IPS-15b (cell line): Measurements from ENCODE around the gene ZC3H10.
"Not testable (repeated sequence)": the region's sequence is repeated elsewhere in the genome, so short reads cannot be mapped to it uniquely, and the experiment has no call there.

Source experiments
- H3K27me3 ChIP-seq: one replicate; pipeline ENCODE4 v1.6.1; 2013; ENCODE audit warnings: low read length; ENCODE audit not compliant: control insufficient read depth, insufficient read depth
- H3K36me3 ChIP-seq: one replicate; pipeline ENCODE4 v1.6.1; 2013; ENCODE audit warnings: low read length; ENCODE audit not compliant: control insufficient read depth, insufficient read depth
- H3K4me1 ChIP-seq: one replicate; pipeline ENCODE4 v1.6.1; 2013; ENCODE audit warnings: mild to moderate bottlenecking, low read length; ENCODE audit not compliant: control insufficient read depth, insufficient read depth
- H3K4me3 ChIP-seq: one replicate; pipeline ENCODE4 v1.5.1; 2013; ENCODE audit warnings: low read depth, low read length
- H3K9ac ChIP-seq: one replicate; pipeline ENCODE4 v1.6.1; 2013; ENCODE audit warnings: low read depth, mild to moderate bottlenecking, low read length
- H3K9me3 ChIP-seq: one replicate; pipeline ENCODE4 v1.6.1; 2013; ENCODE audit warnings: mild to moderate bottlenecking, low read length; ENCODE audit not compliant: control insufficient read depth, insufficient read depth

ZC3H10 gene, protein sequence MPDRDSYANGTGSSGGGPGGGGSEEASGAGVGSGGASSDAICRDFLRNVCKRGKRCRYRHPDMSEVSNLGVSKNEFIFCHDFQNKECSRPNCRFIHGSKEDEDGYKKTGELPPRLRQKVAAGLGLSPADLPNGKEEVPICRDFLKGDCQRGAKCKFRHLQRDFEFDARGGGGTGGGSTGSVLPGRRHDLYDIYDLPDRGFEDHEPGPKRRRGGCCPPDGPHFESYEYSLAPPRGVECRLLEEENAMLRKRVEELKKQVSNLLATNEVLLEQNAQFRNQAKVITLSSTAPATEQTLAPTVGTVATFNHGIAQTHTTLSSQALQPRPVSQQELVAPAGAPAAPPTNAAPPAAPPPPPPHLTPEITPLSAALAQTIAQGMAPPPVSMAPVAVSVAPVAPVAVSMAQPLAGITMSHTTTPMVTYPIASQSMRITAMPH

DNA sequence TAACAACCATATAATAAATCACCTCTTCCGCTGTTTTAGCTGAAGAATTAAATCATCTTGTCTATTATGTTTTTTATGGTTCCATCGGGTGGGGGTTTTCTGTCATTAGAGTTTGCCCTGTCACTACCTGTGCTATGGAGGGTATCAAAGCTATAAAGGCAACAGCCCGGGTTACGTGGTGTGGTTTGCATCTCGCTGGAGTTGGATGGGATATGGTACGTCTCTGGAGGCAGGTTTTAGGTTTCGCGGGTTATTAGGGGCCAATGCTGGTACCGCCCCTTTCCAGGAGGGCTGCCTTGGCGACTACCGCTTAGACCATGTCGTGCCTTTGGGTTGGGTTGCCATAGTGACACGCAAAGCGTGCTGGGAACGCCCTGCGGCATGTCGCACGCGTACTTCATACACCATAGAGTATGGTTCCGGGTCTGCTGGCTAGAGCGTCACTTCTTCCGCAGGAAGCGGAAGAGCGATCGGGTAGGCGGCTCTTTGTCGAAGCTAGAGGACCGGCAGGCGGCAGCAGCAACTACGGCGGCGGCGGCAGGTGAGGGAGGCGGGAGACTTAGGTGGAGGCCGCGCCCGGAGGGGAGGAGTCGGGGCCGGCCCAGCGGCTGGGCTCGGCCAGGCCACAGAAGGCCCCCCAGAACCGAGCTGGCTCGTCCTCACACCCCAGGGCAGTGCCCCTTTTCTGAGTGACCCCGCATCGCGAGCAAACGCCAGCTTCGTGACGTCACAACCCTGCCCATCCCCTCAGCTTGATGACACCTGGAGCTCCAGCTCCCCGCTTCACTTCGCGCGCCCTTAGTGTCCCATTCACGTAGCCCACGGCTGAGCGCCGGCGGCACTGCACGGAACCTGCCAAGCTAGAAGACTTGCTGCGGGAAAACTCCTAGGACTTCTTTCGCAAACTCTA, at the start of gene ZC3H10:
ZC3H10 (plus strand) TSS at position 489 of the 910 bp plus-strand sequence. CDS start 2,297 bp downstream, outside the sequence.
- Histone ChIP-seq H3K4me1 (peaks cover 9% of the 10 kb centered on the region), H3K36me3 (peaks cover 7% of the 10 kb centered on the region), H3K4me3 (peak within 1 kb of the TSS; percentile 95), H3K9ac (peak within 1 kb of the TSS; percentile 95), H3K27me3 (no peaks in the 10 kb centered on the region), H3K9me3 (no peaks in the 10 kb centered on the region)

DNA sequence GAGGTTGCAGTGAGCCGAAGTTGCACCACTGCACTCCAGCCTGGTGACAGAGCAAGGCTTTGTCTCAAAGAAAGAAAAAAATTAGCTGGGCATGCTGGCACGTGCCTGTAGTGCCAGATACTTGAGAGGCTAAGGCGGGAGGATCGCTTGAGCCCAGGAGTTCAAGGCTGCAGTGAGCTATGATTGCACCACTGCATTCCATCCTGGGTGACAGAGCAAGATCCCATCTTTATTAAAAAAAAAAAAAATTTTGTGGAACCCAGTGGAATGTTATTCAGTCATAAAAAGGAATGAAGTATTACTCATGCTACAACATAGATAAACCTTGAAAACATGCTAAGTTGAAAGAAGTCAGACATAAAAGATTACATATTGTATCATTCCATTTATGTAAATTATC, 46.4 kb upstream of the ZC3H10 start:
- Histone ChIP-seq H3K4me1 (no peaks in the 10 kb centered on the region), H3K36me3 (no peaks in the 10 kb centered on the region), H3K4me3 (no peak overlapping the region), H3K27me3 (no peaks in the 10 kb centered on the region), H3K9ac (no peak overlapping the region), H3K9me3 (no peaks in the 10 kb centered on the region)

DNA sequence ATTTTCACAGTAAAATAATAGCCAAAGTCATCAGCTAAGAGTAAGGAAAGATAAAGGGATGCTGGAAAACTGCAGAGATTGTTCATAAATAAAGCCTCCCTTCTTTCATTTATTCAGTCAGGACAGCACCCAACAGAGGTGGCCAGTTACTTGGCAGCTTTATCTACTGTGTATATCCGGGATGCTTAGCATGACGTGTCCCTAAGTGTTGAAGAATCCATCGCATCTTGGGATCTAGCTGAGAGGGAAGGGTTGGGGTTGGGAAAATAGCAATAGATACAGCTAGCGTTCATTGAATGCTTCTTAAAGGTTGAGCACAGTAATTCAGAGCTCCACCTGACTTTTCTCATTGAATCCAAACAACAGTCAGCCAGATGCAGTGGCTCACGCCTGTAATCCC, 43.7 kb upstream of the ZC3H10 start:
- H3K4me1 ChIP-seq: peaks cover 4% of the 10 kb centered on the region
- H3K27me3 ChIP-seq: no peaks in the 10 kb centered on the region
- H3K9me3 ChIP-seq: no peaks in the 10 kb centered on the region
- H3K4me3 ChIP-seq: no peak overlapping the region
- no peaks in the 10 kb centered on the region for H3K36me3 ChIP-seq
- H3K9ac ChIP-seq: no peak overlapping the region

DNA sequence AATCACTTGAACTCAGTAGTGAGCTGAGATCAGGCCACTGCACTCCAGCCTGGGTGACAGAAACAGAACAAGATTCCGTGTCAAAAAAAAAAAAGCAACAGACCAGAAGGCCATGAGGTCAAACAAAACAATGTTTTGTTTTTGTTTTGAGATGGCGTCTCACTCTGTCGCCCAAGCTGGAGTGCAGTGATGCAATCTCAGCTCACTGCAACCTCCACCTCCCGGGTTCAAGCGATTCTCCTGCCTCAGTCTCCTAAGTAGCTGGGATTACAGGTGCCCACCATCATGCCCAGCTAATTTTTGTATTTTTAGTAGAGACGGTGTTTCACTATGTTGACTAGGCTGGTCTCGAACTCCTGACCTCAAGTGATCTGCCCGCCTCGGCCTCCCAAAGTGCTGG, 40.1 kb upstream of the ZC3H10 start:
- not testable (repeated sequence) for H3K27me3 ChIP-seq, H3K9me3 ChIP-seq, H3K36me3 ChIP-seq, H3K9ac ChIP-seq, H3K4me3 ChIP-seq
- peaks cover 18% of the 10 kb centered on the region for H3K4me1 ChIP-seq

DNA sequence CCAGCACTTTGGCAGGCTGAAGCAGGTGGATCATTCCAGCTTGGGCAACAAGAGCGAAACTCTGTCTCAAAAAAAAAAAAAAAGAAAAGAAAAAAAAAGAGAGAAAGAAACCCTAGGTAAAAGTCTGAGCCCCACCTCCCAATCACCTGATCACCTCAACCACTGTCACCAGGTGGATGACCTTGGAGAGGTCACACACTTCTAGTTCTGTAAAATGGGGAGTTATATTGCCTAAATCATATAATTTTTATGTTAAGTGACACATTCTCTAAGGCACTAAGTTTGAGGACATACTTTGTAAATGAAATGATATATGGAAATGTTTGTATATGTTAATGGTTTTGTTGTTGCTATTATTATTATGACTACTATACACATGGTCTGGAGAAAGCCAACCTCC, 39.6 kb upstream of the ZC3H10 start:
- Histone ChIP-seq H3K27me3 (no peaks in the 10 kb centered on the region), H3K36me3 (no peaks in the 10 kb centered on the region), H3K9me3 (no peaks in the 10 kb centered on the region), H3K9ac (no peak overlapping the region), H3K4me1 (peaks cover 18% of the 10 kb centered on the region), H3K4me3 (peak overlapping the region; percentile 90)

DNA sequence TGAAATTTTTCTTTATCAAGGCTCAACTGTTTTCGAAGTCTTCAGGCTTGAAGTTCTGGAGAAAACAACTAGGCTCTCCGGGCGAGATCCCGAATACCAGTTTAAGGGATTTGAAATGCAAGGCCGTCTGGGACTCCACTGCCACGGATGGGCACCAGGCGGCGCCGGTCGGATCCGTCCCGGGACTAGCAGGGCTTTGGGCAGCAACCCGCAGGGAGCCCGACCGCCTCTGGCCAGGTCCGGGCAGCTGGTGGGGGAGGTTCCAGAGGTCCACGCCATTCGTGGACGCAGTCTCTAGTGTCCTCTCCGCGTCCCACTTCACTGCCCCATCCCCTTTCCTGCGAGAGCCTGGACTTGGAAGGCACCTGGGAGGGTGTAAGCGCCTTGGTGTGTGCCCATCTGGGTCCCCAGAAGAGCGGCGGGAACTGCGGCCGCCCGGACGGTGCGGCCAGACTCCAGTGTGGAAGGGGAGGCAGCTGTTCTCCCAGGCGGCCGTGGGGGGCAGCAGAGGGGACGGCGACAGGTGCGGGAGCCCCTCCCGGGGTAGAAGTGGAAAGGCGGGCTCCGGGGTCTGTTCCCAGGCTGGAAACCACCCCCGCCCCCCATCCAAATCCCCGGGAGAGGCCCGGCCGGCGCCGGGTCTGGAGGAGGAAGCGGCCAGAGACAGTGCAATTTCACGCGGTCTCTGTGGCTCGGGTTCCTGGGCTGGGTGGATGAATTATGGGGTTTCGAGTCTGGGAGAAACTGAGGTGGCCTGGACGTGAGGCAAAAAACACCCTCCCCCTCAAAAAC, 38.9 kb upstream of the ZC3H10 start:
- Histone ChIP-seq H3K9ac (peak overlapping the region; percentile 89), H3K27me3 (no peaks in the 10 kb centered on the region), H3K9me3 (no peaks in the 10 kb centered on the region), H3K4me3 (peak overlapping the region; percentile 90), H3K36me3 (peaks cover 5% of the 10 kb centered on the region), H3K4me1 (peaks cover 18% of the 10 kb centered on the region)

DNA sequence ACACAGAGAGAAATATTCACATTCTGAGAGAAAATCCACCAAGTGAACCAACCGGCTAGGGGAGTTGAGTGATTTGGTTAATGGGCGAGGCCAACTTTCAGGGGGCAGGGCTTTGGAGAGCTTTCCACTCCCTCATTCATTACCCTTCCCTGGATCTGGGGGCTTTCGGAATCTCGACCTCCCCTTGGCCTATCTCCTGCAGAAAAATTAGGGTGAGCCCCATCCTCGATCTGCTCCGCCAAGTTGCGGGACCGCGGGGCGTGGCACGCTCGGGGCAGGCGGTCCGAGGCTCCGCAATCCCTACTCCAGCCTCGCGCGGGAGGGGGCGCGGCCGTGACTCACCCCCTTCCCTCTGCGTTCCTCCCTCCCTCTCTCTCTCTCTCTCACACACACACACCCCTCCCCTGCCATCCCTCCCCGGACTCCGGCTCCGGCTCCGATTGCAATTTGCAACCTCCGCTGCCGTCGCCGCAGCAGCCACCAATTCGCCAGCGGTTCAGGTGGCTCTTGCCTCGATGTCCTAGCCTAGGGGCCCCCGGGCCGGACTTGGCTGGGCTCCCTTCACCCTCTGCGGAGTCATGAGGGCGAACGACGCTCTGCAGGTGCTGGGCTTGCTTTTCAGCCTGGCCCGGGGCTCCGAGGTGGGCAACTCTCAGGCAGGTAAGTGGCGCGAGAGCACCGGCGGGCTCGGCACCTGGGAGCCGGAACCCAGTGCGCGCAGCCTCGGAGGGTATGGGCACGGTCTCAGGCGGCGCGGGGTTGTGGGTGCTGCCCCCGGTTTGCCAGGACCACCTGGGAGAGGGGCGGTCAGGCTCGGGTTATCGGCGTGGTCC, 38.1 kb upstream of the ZC3H10 start, which contains the start of gene ERBB3:
ERBB3 (plus strand) TSS at position 443 of the 833 bp plus-strand sequence; CDS start at position 579, 136 bp downstream.
- Histone ChIP-seq H3K9me3 (no peaks in the 10 kb centered on the region), H3K4me3 (peak within 1 kb of the TSS; percentile 90), H3K27me3 (no peaks in the 10 kb centered on the region), H3K36me3 (peaks cover 10% of the 10 kb centered on the region), H3K4me1 (peaks cover 18% of the 10 kb centered on the region), H3K9ac (peak within 1 kb of the TSS; percentile 89)

DNA sequence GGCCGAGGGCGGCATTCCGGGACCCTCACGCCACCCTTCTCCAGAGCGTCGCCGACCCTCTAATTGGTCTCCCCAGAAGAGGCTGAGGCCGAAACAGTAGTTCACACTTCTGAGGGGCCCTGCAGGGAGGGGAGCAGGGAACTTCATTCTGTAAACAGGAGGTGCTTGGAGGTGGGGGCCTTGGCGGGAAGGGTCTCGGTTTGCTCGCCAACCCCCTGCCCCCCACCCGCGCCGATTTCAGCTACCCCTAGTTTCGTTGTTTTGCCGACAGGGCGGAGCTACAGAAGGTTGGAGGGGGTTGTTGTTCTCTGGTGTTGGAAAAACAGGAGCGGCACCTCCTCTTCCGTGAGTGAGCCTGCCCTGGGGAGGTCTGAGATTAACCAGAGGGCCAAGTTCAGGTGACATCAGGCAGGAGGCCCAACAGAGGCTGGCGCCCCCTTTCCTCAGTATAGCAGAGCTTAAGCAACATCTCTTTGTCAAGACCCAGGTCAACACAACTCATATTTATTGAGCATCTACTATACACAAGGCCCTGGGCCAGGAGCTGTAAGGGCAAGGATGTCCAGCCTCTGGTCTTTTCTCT, 37.4 kb upstream of the ZC3H10 start:
- Histone ChIP-seq H3K9ac (peak overlapping the region; percentile 89), H3K9me3 (no peaks in the 10 kb centered on the region), H3K4me3 (peak overlapping the region; percentile 90), H3K36me3 (peaks cover 12% of the 10 kb centered on the region), H3K27me3 (no peaks in the 10 kb centered on the region), H3K4me1 (peaks cover 18% of the 10 kb centered on the region)

DNA sequence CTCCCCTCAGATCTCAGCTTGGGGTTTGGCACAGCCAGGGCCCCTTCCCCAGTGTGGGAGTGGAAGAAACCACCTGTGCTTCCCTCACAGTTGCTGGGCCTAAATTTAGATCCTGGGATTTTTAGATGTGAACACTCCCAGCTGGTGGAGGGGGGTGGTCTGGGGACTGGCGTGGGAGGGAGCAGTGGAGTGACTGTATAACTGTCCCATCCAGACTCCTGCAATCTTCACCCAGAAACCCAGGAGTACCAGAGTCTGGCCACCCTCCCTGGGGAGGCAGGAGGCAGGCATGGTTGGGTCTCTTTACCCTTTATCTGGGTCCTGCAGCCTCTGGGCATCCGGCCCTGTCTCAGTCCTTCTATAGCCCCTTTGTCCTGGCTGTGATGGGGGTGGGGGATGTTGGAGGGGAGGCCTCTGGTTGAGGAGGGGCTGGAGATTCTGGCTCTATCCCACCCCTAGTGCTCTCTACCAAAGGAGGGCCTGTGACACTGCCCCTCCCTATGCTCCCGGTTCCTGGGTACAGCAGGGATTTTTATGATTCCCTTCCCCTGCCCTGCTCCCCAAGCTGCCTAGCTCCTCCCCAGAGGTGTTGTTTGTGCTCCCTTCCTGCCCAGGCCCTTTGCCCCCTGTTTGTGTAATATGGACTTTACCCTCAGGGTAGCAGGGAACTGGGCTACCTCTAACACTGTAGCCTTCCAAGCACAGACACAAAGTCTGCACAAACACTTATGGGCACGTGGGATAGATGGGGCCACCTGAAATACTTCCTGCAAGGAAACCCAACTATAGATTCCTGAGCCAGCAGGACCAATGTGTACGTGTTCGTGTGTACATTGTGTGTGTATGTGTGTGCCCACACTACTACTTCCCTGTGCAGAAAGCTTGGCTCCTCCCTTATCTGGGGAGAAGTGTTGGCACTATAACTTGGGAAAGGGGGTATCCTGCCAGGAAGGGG, 36.4 kb upstream of the ZC3H10 start:
- peak overlapping the region; percentile 90 for H3K4me3 ChIP-seq

DNA sequence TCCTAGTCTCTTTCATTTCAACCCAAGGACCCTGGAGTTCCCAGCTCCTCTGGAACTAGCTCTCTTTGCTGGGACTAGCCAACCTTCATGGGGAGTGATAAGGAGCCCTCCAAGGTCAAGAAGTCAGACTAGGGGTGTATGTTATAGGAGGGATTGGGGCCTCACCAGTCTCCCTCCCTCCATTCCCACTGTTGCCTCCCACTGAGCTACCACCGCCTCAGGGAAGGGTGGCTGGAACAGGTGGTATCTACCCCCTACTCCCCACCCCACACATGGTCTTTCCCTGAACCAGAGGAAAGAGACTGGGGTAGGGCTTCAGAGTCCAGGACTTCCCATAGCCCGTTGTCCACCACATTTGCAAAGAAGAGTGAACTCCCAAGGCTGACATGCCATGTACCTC, 35.7 kb upstream of the ZC3H10 start:
- Histone ChIP-seq H3K4me1 (peaks cover 18% of the 10 kb centered on the region), H3K4me3 (no peak overlapping the region), H3K9ac (no peak overlapping the region), H3K27me3 (no peaks in the 10 kb centered on the region), H3K9me3 (no peaks in the 10 kb centered on the region), H3K36me3 (peaks cover 22% of the 10 kb centered on the region)

More for the DNA sequence above, 36.4 kb upstream of the ZC3H10 start:
- peaks cover 18% of the 10 kb centered on the region for H3K4me1 ChIP-seq
- H3K9me3 ChIP-seq: no peaks in the 10 kb centered on the region
- H3K27me3 ChIP-seq: no peaks in the 10 kb centered on the region
- peak overlapping the region; percentile 89 for H3K9ac ChIP-seq
- peaks cover 17% of the 10 kb centered on the region for H3K36me3 ChIP-seq
